ENCODE data around the gene PRKCZ.

Gene PRKCZ

GRCh38 chr1:2049718-2050431 lies at the start of gene PRKCZ:
Gene PRKCZ, plus strand, starts transcription at chr1:2050411. Its CDS starts 220 bp downstream, at chr1:2050631.
- FAIRE-seq (no peak), DNase-seq (ENCODE audit: low spot score) (no peak)

GRCh38 chr1:2000432-2000831 lies 49.8 kb upstream of the PRKCZ start:
- FAIRE-seq (no peak), DNase-seq (ENCODE audit: low spot score) (no peak)

GRCh38 chr1:2000850-2001249 lies 49.4 kb upstream of the PRKCZ start:
- FAIRE-seq = no peak
- DNase-seq (ENCODE audit: low spot score) = no peak

GRCh38 chr1:2001773-2002411 lies 48.3 kb upstream of the PRKCZ start:
- FAIRE-seq = no peak
- DNase-seq (ENCODE audit: low spot score) = no peak

GRCh38 chr1:2003541-2004131 lies 46.6 kb upstream of the PRKCZ start, which contains the start of gene CFAP74:
Gene CFAP74, minus strand, starts transcription at chr1:2003786. Its CDS starts 12,830 bp downstream, at chr1:1990956.
- DNase-seq (ENCODE audit: low spot score) = no peak
- FAIRE-seq = no peak

- DNase-seq (ENCODE audit: low spot score) = no peak
- FAIRE-seq = no peak
Measured at GRCh38 chr1:2004856-2005255, 45.4 kb upstream of the PRKCZ start.

- FAIRE-seq = no peak
Measured at GRCh38 chr1:2009101-2010053, 40.8 kb upstream of the PRKCZ start.

GRCh38 chr1:2014181-2014580 lies 36.0 kb upstream of the PRKCZ start:
- DNase-seq (ENCODE audit: low spot score) (no peak), FAIRE-seq (no peak)

More at GRCh38 chr1:2009101-2010053, 40.8 kb upstream of the PRKCZ start:
- DNase-seq (ENCODE audit: low spot score) = no peak

GRCh38 chr1:2014741-2015735 lies 35.2 kb upstream of the PRKCZ start:
- DNase-seq (ENCODE audit: low spot score) (peak; percentile 10), FAIRE-seq (no peak)

GRCh38 chr1:2016123-2016522 lies 34.1 kb upstream of the PRKCZ start:
- no peak for FAIRE-seq
- DNase-seq (ENCODE audit: low spot score) = no peak

GRCh38 chr1:2018217-2019171 lies 31.7 kb upstream of the PRKCZ start:
- FAIRE-seq = no peak
- no peak for DNase-seq (ENCODE audit: low spot score)

GRCh38 chr1:2019172-2019543 lies 31.1 kb upstream of the PRKCZ start, which contains the start of gene GABRD:
Gene GABRD, plus strand, starts transcription at chr1:2019345. Its CDS starts 79 bp downstream, at chr1:2019424.
- DNase-seq (ENCODE audit: low spot score) = no peak
- FAIRE-seq = no peak

- FAIRE-seq (no peak), DNase-seq (ENCODE audit: low spot score) (no peak)
Measured at GRCh38 chr1:2019571-2020309, 30.5 kb upstream of the PRKCZ start.

- DNase-seq (ENCODE audit: low spot score) (no peak), FAIRE-seq (no peak)
Measured at GRCh38 chr1:2020310-2020655, 29.9 kb upstream of the PRKCZ start.

GRCh38 chr1:2021550-2021949 lies 28.7 kb upstream of the PRKCZ start:
- DNase-seq (ENCODE audit: low spot score) (no peak), FAIRE-seq (no peak)

- DNase-seq (ENCODE audit: low spot score) = no peak
Measured at GRCh38 chr1:2022063-2022770, 28.0 kb upstream of the PRKCZ start.

GRCh38 chr1:2023187-2023586 lies 27.0 kb upstream of the PRKCZ start:
- DNase-seq (ENCODE audit: low spot score) = no peak
- no peak for FAIRE-seq

More at GRCh38 chr1:2022063-2022770, 28.0 kb upstream of the PRKCZ start:
- no peak for FAIRE-seq

- DNase-seq (ENCODE audit: low spot score) (no peak), FAIRE-seq (no peak)
Measured at GRCh38 chr1:2024451-2024850, 25.8 kb upstream of the PRKCZ start.
